ENCODE data around the gene HOTAIR.
A peak's percentile ranks its signal among the peaks of the same experiment; 100 is the strongest.

Gene HOTAIR

GRCh38 chr12:54011665-54012532 lies 37.1 kb upstream of the HOTAIR start:
- DNase-seq (ENCODE audit: low spot score), result no peak

DNA sequence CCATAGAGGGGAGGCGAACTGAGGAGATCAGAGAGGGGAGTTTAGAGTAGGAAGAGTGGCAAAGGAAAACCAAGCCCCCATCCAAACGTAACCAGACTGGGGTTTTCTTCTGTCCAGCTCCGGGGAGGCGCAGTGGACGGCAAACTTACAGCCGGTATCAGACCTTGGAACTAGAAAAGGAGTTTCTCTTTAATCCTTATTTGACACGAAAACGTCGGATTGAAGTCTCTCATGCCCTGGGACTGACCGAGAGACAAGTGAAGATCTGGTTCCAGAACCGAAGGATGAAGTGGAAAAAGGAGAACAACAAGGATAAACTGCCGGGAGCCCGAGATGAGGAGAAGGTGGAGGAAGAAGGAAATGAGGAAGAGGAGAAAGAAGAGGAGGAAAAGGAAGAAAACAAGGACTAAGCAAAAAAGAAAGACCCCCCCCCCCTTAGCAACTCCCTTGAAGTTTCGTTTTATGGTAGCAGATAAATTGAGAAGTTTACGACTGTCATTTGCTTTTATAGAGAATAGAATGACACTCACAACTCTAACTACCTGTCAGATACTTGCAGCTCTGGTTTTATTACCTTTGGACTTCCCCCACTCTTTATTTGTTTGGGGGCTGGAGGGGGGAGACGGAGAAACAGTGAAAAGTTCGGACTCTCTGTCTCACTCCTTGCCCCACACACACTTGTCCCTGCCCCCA lies 36.4 kb upstream of the HOTAIR start:
- no peak for DNase-seq (ENCODE audit: low spot score)

DNA sequence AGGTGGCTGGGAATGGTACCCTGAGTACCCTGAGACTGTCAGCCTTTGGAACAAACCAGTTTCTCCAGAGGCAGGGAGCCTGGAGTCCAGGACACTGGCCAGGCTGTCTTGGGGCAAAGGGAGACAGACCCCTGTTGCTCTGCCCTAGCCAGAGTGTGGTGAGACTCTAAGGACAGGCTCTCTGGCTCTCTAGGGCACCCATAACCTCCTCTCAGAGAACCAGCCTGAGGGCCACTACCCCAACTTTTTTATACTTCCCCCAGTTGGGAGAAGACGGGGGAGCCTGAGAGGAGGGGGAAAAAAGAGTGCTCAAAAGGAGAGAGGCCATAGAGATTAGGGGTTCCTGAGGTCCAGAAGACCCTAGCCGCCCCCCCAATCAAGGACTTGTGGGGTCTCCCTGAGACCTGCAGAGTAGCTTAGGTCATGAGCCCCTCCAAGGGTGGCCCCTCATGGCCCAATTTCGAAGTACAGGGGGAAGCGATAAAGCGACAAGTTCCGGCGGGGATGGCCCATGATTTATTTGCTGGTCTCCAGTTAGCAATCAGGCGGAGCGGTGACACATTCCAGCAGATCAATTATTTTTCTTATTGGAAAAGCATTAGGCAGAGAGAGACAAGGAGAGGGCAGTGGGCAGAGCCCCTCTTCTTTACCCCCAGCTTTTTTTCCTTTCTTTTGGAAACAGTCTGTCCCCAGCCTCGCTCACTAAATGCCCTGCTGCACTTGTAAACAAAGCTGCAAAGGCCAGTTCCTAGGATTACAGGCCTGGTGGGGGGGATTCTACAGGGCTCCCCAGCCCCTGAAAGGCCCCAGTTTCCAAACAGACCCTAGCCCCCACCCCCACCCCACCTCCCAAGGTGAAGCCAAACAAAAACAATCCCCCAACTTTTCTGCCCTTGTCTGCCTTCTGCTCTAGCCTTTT lies 35.6 kb upstream of the HOTAIR start:
- DNase-seq (ENCODE audit: low spot score), result no peak

DNA sequence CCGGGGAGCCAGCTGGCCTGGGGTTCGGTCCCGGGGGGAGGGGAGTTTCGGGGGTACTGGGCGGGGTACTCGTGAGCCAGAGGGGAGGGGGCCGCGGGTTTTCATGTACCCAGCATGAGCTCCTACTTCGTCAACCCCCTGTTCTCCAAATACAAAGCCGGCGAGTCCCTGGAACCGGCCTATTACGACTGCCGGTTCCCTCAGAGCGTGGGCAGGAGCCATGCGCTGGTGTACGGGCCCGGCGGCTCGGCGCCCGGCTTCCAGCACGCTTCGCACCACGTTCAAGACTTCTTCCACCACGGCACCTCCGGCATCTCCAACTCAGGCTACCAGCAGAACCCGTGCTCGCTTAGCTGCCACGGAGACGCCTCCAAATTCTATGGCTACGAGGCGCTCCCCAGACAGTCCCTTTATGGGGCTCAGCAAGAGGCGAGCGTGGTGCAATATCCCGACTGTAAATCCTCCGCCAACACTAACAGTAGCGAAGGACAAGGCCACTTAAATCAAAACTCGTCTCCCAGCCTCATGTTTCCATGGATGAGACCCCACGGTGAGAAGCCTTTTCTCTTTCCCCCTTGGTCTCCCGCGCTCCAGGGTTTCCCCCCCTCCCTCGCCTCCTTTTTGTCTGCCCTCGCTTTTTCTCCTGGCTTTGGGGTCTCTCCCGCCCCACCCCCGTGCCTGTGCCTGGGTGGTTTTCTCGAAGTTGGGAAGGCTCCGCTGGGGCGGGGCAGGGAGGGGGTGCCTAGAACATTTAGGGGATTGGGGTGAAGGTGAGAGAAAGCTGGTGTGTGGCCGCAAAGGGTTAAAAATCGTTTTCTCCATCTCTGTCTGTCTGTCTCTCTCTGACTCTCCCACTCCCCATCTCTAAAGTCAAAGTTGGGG lies 34.7 kb upstream of the HOTAIR start:
- DNase-seq (ENCODE audit: low spot score), result peak; percentile 60

DNA sequence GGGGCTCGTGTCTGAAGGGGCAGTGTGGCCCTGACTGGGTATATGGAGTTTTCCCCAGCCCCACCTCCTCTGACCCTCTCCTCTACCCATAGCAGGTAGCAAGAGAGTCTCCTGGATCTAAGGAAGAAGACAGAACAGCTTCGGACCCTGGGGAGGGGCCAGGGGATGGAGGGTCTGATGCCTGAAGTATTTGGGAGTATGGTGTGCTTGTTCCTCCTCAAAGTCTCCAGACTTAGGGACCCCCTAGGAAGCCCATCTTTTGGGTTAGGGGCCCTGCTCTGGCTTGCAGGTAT lies 33.5 kb upstream of the HOTAIR start:
- no peak for DNase-seq (ENCODE audit: low spot score)

- DNase-seq (ENCODE audit: low spot score), result no peak
Measured at GRCh38 chr12:54007538-54008259, 32.9 kb upstream of the HOTAIR start.

GRCh38 chr12:54006559-54007220 lies 31.9 kb upstream of the HOTAIR start:
- no peak for DNase-seq (ENCODE audit: low spot score)

- peak; percentile 70 for DNase-seq (ENCODE audit: low spot score)
Measured at GRCh38 chr12:54005853-54006558, 31.3 kb upstream of the HOTAIR start.

DNA sequence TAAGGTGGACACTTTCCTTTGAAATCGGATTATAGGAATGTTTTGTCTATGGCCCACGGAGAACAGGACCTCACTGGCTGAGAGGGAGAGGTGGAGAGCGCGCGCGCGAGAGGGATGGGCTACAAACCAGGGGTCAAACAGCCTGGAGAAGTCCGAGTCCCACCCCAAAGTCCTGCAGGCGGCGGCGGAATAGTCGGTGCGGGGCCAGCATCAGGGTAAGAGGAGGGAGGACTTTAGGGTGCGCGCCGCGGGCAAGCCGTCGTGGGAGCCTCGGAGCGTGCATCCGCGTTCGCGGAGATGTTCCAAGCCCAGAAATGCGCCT lies 30.7 kb upstream of the HOTAIR start:
- no peak for DNase-seq (ENCODE audit: low spot score)

DNA sequence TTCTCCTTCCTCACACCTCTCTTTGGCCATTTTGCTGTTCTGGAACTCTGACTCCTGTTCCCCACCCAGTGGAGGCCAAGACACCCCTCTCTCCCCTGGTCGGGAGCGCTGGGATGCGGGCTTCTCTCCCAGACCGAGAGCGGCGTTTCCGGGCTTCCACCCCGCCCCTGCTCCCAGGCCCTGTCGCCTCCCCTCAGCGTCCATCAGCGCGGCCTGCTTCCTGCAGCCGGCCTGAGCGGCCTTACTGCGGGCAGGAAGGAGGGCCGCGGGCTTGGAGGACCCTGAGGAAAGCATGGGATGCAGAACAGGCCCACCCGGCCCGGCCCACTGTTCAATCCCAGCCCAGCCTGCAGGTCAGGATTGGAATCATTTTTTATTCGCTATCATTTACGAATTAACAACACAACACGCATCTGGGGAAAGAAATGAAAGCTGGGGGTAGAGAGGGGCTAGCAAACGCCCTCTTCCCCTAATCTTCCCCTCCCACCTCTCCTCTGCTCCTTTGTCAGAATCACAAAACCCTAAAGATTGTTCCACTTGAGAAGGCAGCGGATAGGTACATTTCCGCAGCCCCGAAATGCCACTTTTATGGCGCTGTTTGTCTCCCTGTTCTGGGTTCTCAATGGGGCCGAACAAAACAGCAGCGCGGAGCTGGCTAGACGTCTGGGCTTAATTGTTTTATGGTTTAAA lies 30.2 kb upstream of the HOTAIR start:
- DNase-seq (ENCODE audit: low spot score), result no peak

DNA sequence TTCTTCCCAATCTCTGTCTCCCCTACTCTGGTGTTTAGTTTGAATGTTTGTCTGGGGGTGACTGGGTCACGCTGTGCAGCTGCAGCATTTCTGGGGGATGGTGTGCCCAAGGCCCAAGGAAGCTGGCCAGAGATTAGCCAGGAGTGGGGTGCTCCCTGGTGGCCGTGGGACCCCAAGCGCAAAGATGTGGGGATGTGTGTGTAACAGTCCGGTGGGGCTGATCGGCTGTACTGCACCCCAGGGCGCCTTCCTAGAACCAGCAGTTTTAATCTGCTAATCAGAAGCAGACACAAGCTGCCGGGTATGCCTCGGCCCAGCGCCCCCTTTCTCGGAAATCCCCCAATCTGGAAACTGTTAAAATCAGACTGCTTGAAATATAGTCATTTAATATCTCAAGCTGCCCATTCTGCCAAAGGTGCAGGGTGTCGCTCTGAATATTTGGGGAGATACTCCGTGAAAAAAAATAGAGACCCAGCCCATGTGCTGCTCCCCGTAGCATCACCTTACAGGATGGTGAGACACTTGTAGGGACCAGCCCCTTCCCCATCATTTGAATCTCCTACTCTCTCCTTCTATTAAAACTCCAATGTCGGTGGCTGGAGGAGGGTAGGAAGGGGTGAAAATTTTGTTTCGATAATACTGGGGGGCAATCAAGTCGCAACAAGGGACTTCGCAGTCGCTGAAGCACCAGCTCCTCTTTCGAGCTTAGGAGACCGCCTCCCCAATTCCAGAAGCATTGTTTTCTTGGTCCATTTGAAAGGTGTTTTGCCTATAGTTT lies 29.5 kb upstream of the HOTAIR start:
- DNase-seq (ENCODE audit: low spot score), result no peak

DNA sequence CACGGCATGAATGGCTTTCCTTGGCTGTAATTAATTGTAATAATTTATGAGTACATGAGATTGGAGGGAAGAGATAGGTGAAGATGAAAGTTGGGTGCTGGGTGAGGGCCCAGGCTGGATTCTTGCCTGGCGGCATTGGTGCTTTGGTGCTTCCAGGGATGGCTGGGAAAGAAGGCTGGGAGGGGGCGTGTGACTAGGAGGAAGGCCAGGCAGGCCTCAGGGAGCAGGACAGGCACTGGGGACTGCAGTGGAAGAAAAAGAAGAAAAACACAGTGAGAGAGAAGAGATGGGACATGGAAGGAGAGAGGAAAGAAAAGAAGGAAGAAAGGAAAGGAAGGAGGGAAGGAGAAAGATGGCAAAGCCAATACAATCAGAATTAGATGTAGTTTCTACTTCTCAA lies 28.9 kb upstream of the HOTAIR start:
- DNase-seq (ENCODE audit: low spot score), result no peak

DNA sequence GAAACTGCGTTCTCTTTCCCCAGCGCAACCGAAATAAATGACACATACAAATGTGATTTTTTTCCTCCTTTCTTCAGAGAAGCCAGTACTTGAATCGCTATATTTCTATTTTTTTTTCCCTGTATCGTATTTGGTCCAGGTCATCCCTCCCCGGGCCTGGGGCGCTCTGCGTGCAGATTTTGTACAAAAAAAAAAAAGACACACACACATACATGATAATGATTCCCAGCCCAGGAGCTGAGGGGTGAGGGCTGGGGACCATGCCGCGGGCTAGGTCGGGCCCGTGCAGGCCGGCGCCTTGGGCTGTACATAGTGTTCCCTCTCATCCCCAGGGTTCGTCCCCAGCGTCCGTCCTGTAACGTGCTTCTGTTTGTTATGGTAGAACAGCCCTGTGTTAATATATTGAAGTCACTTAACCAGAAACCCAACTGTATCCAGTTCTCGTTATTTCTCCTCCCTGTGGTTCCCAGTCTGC lies 28.2 kb upstream of the HOTAIR start:
- no peak for DNase-seq (ENCODE audit: low spot score)

DNA sequence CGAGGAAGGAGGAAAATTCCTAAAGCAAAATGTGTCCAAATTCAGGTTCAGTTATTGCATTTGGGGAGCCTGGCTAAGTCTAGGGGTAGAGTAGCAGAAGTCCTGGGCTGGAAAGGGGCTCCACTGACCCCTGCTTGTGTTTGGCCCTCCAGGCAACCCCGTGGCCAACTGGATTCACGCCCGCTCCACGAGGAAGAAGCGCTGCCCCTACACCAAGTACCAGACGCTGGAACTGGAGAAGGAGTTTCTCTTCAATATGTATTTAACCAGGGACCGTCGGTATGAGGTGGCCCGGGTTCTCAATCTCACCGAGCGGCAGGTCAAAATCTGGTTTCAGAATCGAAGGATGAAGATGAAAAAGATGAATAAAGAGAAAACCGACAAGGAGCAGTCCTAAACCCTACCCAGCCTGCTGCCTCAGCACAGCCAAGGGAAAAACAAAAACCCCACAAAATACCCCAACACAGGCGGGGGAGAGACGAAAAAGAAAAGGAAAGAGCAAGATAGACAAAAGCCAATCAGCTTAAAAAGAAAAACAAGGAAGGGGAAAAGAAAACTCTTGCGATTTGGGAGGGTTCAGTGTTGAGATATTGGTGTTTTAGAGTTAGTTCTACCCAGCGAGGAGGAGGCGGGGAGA lies 27.6 kb upstream of the HOTAIR start:
- no peak for DNase-seq (ENCODE audit: low spot score)

- no peak for DNase-seq (ENCODE audit: low spot score)
Measured at GRCh38 chr12:54001283-54002187, 26.8 kb upstream of the HOTAIR start.

Data from SW480 (cell line).